OCI-LY7 (cell line): ENCODE measurements around the gene XK. TPM values are rescaled to one million over a fixed set of nuclear protein-coding genes. Genes with fewer than 3 reads are reported as not detected.

ENCODE experiments used
- BruUV-seq: library from RNA; stranded (reverse); fragments of 400-500 nt; replicated peaks from 2 replicates; lab custom pipeline; 2021; lab: Mats Ljungman, UMichigan
- CTCF ChIA-PET: fragments of 300-600 bp; sonication (Branson Sonifier 250); formaldehyde crosslinking; loops from one replicate; lab custom pipeline; 2022; ENCODE audit warnings: antibody characterized with exemption; ENCODE audit not compliant: unreplicated experiment; lab: Charles Lee
- POLR2A ChIA-PET: fragments of 300-600 bp; sonication (Branson Sonifier 250); formaldehyde crosslinking; loops from one replicate; lab custom pipeline; 2022; ENCODE audit warnings: antibody characterized with exemption; lab: Charles Lee
- DNase-seq: peaks from one replicate; pipeline ENCODE4 v3.0.0-alpha.2; 2015; ENCODE audit warnings: low spot score
- H2AFZ ChIP-seq: fragments of 200-600 bp; sonication (generic), shearing (Covaris generic); 2 replicates; pipeline ENCODE4 v1.6.1; 2014; ENCODE audit warnings: mild to moderate bottlenecking, antibody characterized with exemption, low read length, moderate library complexity
- H3K27ac ChIP-seq: fragments of 200-600 bp; sonication (generic); 2 replicates; pipeline ENCODE4 v1.5.1; 2014; ENCODE audit warnings: mixed run types, low read depth, mild to moderate bottlenecking, moderate library complexity, low read length, inconsistent platforms; ENCODE audit not compliant: poor library complexity, severe bottlenecking
- H3K36me3 ChIP-seq: fragments of 200-600 bp; sonication (generic); 2 replicates; pipeline ENCODE4 v1.6.1; 2014; ENCODE audit warnings: mild to moderate bottlenecking, antibody characterized with exemption, low read length, moderate library complexity, mixed read lengths; ENCODE audit not compliant: insufficient read depth
- H3K4me1 ChIP-seq: fragments of 200-600 bp; sonication (generic); 2 replicates; pipeline ENCODE4 v1.5.1; 2014; ENCODE audit warnings: mild to moderate bottlenecking, low read length; ENCODE audit not compliant: insufficient read depth, poor library complexity, severe bottlenecking
- H3K4me2 ChIP-seq: fragments of 200-600 bp; sonication (generic); 2 replicates; pipeline ENCODE4 v1.6.1; 2014; ENCODE audit warnings: mild to moderate bottlenecking, low read length
- H3K4me3 ChIP-seq: fragments of 200-600 bp; sonication (generic); 2 replicates; pipeline ENCODE4 v1.5.1; 2014; ENCODE audit warnings: mild to moderate bottlenecking, low read depth, low read length; ENCODE audit not compliant: poor library complexity, severe bottlenecking
- H3K79me2 ChIP-seq: fragments of 200-600 bp; sonication (generic); 2 replicates; pipeline ENCODE4 v1.6.1; 2016; ENCODE audit warnings: low read depth, mild to moderate bottlenecking, low read length, moderate library complexity, mixed read lengths; ENCODE audit not compliant: insufficient read depth
- H3K9me2 ChIP-seq: fragments of 200-600 bp; sonication (generic); 2 replicates; pipeline ENCODE4 v1.6.1; 2016; ENCODE audit warnings: mild to moderate bottlenecking, low read length, mixed read lengths; ENCODE audit not compliant: insufficient read depth
- H3K9me3 ChIP-seq: fragments of 200-600 bp; sonication (generic); 2 replicates; pipeline ENCODE4 v1.6.1; 2014; ENCODE audit warnings: mild to moderate bottlenecking, mixed run types, low read length, mixed read lengths
- H4K20me1 ChIP-seq: fragments of 200-600 bp; sonication (generic); 2 replicates; pipeline ENCODE4 v1.6.1; 2014; ENCODE audit warnings: mild to moderate bottlenecking, antibody characterized with exemption, low read length, moderate library complexity, mixed read lengths; ENCODE audit not compliant: insufficient read depth
- EZH2phosphoT487 ChIP-seq: fragments of 200-600 bp; sonication (generic); IDR thresholded peaks from 2 replicates; pipeline ENCODE4 v1.6.1; 2018; ENCODE audit warnings: low read depth, borderline replicate concordance, mild to moderate bottlenecking, mixed run types, antibody characterized with exemption, low read length, moderate library complexity, mixed read lengths
- intact Hi-C: fragments of 100-400 bp; cut with micrococcal nuclease; formaldehyde crosslinking; loops from one replicate; pipeline ENCODE4 v1.10.0; 2022; ENCODE audit not compliant: unreplicated experiment
- total RNA-seq, 2 experiments: library from RNA; depleted of rRNA in 1 of 2; stranded (reverse); fragments of >200 nt in 1 of 2; shearing (Covaris generic) in 1 of 2; gene quantifications; 2 replicates each; pipeline ENCODE4 v1.2.3, GENCODE V29; 2014 to 2022
- TF ChIP-seq, protein P1 (sequence below): fragments of 200-600 bp; sonication (generic); conservative IDR thresholded peaks from 2 replicates; pipeline ENCODE4 v1.5.1; 2014; ENCODE audit warnings: mild to moderate bottlenecking, antibody characterized with exemption, low read length, moderate library complexity, mixed read lengths

XK gene
- total RNA-seq, 2 experiments from 2014 or later: 0.70 TPM; not detected in 1

- Histone ChIP-seq H3K79me2 (peaks cover 22% of the 10 kb centered on the region), H3K36me3 (0 out of 2 replicates have a peak, but pooled peaks cover under 1% of the 10 kb centered on the region), H4K20me1 (no peaks in the 10 kb centered on the region), H3K4me1 (peaks cover 48% of the 10 kb centered on the region), H3K9me2 (no peaks in the 10 kb centered on the region), H3K27ac (peak overlapping the region; percentile 75), H3K9me3 (no peaks in the 10 kb centered on the region), H3K4me3 (peak overlapping the region; percentile 32), H3K4me2 (peak overlapping the region; percentile 55), H2AFZ (peak overlapping the region; percentile 55; the same call in 1 of the 2 replicates)
- DNase-seq: no peak
- POLR2A ChIA-PET: interaction anchor here (0.8 to 6.9 kb wide), 11 partner anchors 8 to 47 kb away, joined by 3 to 51 read pairs (median 5); no protein-coding TSS in a partner anchor
- TF ChIP-seq, protein P1, sequence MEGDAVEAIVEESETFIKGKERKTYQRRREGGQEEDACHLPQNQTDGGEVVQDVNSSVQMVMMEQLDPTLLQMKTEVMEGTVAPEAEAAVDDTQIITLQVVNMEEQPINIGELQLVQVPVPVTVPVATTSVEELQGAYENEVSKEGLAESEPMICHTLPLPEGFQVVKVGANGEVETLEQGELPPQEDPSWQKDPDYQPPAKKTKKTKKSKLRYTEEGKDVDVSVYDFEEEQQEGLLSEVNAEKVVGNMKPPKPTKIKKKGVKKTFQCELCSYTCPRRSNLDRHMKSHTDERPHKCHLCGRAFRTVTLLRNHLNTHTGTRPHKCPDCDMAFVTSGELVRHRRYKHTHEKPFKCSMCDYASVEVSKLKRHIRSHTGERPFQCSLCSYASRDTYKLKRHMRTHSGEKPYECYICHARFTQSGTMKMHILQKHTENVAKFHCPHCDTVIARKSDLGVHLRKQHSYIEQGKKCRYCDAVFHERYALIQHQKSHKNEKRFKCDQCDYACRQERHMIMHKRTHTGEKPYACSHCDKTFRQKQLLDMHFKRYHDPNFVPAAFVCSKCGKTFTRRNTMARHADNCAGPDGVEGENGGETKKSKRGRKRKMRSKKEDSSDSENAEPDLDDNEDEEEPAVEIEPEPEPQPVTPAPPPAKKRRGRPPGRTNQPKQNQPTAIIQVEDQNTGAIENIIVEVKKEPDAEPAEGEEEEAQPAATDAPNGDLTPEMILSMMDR: no peak
- TF ChIP-seq EZH2phosphoT487: no peak
- intact Hi-C loops: no loop called here
- no TSS peak for BruUV-seq
- CTCF ChIA-PET: interaction anchor here (1.2 to 1.4 kb wide), 3 partner anchors 9 to 40 kb away, joined by 4 to 7 read pairs (median 5); no protein-coding TSS in a partner anchor
Measured at GRCh38 chrX:37776987-37777325, 91.4 kb downstream of the XK start.

GRCh38 chrX:37779857-37780256 is 94.3 kb downstream of the XK start, which contains the start of gene CYBB:
CYBB (plus strand) TSS chrX:37780059; CDS start chrX:37780078, 19 bp downstream.
- peaks cover 51% of the 10 kb centered on the region for H3K79me2 ChIP-seq
- intact Hi-C loops: loop anchor here (5.0 to 10.0 kb wide), 2 partner anchors 37 to 1025 kb away; partner anchors contain the start of gene MID1IP1
- peak within 1 kb of the TSS; percentile 71 for H3K4me2 ChIP-seq
- CTCF ChIA-PET: no interaction called here
- H3K4me1 ChIP-seq: peaks cover 77% of the 10 kb centered on the region
- no TSS peak for BruUV-seq
- peak within 1 kb of the TSS; percentile 87 for H3K4me3 ChIP-seq
- H3K36me3 ChIP-seq: peaks cover 27% of the 10 kb centered on the region
- peak within 1 kb of the TSS; percentile 95; the same call in 1 of the 2 replicates for H2AFZ ChIP-seq
- TF ChIP-seq, protein P1: no peak
- TF ChIP-seq EZH2phosphoT487: no peak
- POLR2A ChIA-PET: interaction anchor here (0.6 to 10.7 kb wide), 14 partner anchors 8 to 63 kb away, joined by 3 to 85 read pairs (median 5); no protein-coding TSS in a partner anchor
- no peaks in the 10 kb centered on the region for H3K9me3 ChIP-seq
- DNase-seq: peak; percentile 51
- peak within 1 kb of the TSS; percentile 64 for H3K27ac ChIP-seq
- no peaks in the 10 kb centered on the region for H4K20me1 ChIP-seq
- H3K9me2 ChIP-seq: no peaks in the 10 kb centered on the region

- no TSS peak for BruUV-seq
- Histone ChIP-seq H3K79me2 (peaks cover 55% of the 10 kb centered on the region), H3K4me3 (peak overlapping the region; percentile 87), H3K4me1 (peaks cover 82% of the 10 kb centered on the region), H3K36me3 (peaks cover 38% of the 10 kb centered on the region), H3K9me2 (no peaks in the 10 kb centered on the region), H4K20me1 (no peaks in the 10 kb centered on the region), H3K9me3 (no peaks in the 10 kb centered on the region), H3K4me2 (peak overlapping the region; percentile 71), H3K27ac (peak overlapping the region; percentile 64), H2AFZ (peak overlapping the region; percentile 23; the same call in 1 of the 2 replicates)
- intact Hi-C loops: loop anchor here (5.0 to 10.0 kb wide), 2 partner anchors 36 to 1024 kb away; partner anchors contain the start of gene MID1IP1
- ChIA-PET POLR2A (interaction anchor here (0.7 to 10.7 kb wide), 17 partner anchors 10 to 1088 kb away, joined by 3 to 85 read pairs (median 7); no protein-coding TSS in a partner anchor), CTCF (interaction anchor here (0.6 to 1.7 kb wide), 4 partner anchors 9 to 36 kb away, joined by 3 to 6 read pairs (median 4); no protein-coding TSS in a partner anchor)
- DNase-seq: no peak
- TF ChIP-seq, protein P1: no peak
- TF ChIP-seq EZH2phosphoT487: no peak
Measured at GRCh38 chrX:37781081-37781480, 95.5 kb downstream of the XK start.
